Measurements from ENCODE around the gene PTK6.
A peak's percentile ranks its signal among the peaks of the same experiment; 100 is the strongest.
"Not testable (repeated sequence)": the region's sequence is repeated elsewhere in the genome, so short reads cannot be mapped to it uniquely, and the experiment has no call there.

PTK6 gene

DNA sequence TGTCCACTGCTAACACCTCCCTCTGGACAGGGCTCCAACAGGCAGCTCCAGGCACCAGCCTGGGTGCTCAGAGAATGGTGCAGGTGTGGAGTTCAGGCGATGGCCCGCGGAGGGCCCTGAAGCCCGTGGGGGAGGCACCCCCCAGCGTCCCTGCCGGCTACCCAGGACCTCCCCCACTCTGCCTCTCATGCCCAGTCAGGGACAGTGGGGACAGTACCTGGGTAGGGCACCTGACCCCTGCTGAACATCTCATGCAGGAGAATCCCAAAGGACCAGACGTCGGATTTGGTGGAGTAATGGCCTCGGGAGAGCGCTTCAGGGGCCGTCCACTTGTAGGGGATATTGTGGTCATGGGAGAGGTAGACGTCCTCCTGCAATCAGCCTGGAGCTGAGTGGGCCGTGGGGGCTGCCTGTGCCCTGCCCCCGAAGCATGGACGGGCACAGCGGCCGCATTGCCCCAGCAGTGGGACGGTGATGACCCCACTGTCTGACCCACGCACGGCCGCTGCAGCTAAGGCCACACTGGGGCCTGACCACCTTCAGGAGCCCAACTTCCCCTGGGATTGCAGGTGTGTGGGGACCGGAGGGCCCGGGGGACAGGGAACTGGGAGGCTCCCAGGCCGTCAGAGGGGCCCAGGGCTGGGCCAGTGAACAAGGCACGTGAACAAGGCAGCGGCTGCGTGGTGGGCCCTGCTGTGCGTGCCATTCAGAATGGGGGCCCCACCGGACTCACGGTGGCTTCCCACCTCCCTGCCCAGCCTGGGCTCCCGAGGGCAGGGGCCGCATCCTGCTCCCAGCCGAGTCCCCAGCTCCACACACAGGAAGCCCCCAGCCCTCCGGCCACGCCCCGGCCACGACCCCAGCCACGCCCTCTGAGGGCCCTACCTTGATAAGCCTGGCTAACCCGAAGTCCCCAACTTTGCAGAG lies 7.1 kb downstream of the PTK6 start:
- no peak for DNase-seq (ENCODE audit: low read depth in 2 of 2)

- DNase-seq (ENCODE audit: low read depth in 2 of 2): no peak
These were observed 7.9 kb downstream of the PTK6 start for GRCh38 chr20:63529180-63529860.

DNA sequence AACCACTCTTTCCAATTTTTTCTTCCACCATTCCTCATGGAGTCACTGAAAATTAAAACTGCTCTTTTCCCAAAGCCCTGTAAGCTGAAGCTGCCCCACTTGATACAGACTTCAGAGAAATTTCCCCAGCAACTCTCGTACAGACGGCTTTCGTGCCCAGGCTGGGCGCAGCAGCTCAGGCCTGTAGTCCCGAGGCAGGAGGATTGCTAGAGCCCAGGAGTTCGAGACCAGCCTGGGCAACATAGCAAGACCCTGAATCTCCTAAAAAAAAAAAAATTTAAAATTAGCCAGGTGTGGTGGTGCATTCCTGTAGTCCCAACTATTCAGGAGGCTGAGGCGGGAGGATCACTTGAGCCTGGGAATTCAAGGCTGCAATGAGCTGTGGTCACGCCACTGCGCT lies 10.0 kb downstream of the PTK6 start:
- DNase-seq (ENCODE audit: low read depth in 2 of 2): no peak

DNA sequence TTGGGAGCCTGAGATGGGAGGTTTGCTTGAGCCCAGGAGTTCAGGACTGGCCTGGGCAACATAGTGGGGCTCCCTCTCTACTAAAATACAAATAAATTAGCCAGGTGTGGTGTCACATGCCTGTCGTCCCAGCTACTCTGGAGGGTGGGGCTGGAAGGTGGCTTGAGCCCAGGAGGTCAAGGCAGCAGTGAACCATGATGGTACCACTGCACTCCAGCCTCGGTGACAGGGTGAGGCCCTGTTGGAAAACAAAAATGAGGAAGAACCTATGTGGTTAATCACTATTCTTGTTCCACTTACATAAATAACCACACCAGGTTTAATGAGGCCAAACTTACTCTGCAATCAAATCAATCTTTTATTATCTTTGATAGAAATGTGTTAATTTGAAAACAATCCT lies 11.2 kb downstream of the PTK6 start:
- no peak for DNase-seq (ENCODE audit: low read depth in 2 of 2)

GRCh38 chr20:63525185-63525584 lies 12.0 kb downstream of the PTK6 start:
- DNase-seq (ENCODE audit: low read depth in 2 of 2): no peak

DNA sequence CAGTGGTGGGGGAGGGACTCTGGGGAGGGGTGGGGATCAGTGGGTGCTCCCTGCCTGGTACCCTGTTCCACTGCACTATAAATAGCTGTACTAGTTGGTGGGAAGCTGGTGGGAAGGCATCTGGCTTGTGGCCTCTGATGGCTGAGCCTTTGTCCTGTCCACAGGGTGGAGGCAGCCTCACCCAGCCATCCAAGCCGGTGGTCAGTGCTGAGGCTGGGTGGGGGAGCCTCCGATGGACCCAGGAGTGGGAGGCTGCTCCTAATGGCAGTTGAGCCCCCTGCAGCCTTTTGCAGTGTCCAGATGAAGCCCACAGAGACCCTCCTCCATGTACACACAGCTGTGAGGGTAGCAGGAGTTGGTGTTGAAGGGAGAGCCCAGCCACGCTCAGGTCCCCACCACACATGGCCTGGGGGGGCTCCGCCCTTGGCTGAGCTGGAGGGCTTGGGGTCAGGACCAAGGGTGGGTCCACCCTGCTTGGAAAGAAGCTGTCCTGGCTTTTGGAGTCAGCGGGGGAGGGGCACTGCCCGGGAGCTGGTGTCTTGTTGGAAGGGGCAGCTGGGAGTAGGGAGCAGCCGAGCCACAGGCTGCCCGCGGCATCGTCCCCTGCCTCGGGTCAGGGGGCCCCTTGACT lies 14.1 kb downstream of the PTK6 start:
- DNase-seq (ENCODE audit: low read depth in 2 of 2): no peak

- DNase-seq (ENCODE audit: low read depth in 2 of 2): no peak
These were observed 14.9 kb downstream of the PTK6 start for GRCh38 chr20:63522091-63522868.

DNA sequence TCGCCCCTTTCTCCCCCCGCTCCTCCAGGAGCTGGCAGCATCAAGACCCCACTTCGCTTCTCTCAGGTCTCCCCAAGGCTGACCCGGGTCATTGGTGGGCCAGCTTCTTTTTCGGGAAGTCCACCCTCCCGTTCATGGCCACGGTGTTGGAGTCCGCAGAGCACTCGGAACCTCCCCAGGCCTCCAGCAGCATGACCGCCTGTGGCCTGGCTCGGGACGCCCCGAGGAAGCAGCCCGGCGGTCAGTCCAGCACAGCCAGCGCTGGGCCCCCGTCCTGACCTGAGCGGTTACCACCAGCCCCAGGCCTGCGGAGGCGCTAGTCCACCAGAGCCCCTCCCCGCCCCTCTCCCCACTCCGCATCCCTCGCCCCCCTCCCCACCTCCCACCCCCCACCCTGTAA lies 15.6 kb downstream of the PTK6 start:
- DNase-seq (ENCODE audit: low read depth in 2 of 2): no peak

- DNase-seq (ENCODE audit: low read depth in 2 of 2): peak; percentile 36 to 42
These were observed 16.1 kb downstream of the PTK6 start for GRCh38 chr20:63520934-63521601.

DNA sequence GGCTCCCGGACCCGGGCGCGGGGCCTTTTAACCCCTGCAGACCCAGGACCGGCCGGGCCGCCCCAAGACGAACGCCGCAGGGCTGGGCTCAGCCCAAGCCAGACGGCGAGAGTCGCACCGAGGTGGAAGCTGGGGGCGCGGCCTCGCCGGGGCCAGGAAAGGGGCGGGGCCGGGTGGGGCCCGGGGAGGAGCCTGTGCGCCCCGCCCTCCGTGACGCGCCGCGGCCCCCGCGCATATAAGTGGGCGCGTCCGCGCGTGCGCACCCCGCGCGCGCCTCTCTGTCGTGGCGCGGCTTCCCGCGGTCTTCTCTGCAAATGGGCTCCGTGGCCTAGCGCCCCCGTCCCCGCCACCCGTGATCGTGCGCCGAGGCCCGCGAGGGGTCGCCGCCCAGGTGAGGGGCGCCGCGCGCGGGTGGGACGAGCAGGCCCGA lies 16.7 kb downstream of the PTK6 start, which contains the start of gene PPDPF:
TSS of gene PPDPF (plus strand) at position 262 of the 430 bp plus-strand sequence. CDS start 544 bp downstream, outside the sequence.
- DNase-seq (ENCODE audit: low read depth in 2 of 2): peak; percentile 68

DNA sequence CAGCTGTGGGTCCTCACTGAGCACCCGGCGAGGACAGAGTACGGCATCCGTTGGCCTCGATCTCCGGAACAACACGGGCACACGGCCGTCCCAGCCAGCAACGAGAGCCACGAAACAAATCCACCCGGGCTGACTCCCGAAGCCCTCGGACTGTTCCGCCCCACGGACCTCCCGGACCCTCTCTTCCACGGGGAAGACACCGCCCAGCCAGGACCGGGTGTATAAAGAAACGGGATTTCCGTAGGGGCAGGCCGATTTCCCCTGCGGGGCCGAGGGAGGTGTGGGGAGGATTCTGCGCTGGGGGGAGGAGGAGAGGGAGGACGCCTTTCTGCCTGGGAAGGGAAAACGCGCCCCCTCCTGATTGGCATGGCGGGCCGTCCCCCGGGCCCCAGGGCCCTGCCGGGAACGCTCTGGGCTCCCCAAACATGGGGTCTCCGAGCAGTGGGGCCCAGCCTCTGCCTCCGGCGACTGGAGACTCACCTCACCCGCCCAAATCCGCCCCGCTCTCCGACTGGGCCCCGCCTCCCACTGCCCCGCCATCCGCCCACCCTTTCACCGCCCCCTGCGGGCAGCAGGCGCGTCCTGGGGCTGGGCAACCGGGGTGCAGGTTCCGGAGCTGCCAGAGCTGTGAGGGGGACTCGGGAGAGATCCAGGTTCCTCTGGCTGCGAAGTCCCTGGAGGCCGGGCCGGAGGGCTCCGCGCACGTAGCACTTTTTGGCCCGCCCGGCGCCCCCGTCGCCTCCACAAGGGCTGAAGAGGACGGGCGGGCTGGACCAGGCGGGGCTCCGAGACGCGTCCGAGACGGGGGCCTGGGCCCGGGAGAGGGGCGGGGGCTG lies 17.3 kb downstream of the PTK6 start:
- DNase-seq (ENCODE audit: low read depth in 2 of 2): peak; percentile 47 to 51

DNA sequence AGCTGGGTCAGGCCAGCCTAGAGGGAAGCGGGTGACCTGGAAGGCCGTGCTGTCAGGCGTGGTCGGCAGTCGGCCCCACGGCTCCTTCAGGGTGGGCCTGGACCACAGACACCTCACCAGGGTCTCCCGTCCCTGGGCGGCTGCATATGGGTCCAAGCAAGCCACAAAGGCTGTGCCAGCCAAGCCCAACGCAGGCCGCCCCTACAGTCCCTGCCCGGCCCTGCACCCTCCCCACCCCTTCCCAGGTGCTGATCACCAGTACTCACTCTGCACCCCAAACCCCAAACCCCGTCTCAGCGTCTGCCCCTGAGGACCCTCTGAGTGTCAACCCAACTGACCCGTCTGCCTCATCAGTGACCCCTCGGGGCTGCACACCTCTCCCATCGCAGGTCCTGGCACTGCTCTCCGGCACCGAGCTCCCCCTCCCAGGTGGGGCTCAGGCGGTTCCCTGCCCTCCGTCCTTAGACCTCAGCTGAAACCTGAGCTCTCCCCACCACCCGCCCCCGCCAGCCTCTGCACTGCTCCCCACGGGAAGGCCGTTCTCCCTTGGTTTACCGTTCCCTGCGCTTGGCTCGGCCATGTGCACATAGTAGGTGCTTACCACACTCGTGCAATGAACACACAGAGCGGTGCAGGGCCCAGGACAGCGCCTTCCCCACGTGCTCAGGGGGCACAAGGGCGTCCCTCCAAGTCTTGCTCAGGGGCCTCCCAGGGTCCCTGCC lies 18.1 kb downstream of the PTK6 start:
- DNase-seq (ENCODE audit: low read depth in 2 of 2): no peak

DNA sequence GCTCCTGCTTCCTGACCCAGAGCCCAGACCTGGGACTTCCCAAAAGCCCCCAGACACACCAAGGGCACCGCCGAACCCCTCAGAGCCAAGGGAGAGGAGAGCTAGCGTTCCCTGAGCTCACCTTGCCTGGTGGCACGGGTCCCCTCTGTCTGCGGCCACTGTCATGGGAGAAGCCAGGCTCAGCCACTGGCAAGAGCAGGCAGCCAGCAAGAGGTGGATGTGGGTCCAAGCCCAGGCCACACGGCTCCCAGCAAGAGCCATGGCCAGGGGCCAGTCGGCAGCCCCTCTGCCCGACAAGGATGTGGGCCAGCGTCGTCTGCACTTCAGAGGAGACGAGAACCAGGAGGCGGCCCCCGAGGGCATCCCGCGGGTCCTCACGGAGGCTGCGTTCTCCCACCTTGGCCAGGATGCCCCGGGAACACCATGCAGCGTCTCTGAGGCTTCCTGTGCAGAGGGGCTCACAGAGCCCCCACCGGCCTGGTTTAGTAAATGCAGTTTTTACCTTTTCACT lies 18.8 kb downstream of the PTK6 start:
- no peak for DNase-seq (ENCODE audit: low read depth in 2 of 2)

DNA sequence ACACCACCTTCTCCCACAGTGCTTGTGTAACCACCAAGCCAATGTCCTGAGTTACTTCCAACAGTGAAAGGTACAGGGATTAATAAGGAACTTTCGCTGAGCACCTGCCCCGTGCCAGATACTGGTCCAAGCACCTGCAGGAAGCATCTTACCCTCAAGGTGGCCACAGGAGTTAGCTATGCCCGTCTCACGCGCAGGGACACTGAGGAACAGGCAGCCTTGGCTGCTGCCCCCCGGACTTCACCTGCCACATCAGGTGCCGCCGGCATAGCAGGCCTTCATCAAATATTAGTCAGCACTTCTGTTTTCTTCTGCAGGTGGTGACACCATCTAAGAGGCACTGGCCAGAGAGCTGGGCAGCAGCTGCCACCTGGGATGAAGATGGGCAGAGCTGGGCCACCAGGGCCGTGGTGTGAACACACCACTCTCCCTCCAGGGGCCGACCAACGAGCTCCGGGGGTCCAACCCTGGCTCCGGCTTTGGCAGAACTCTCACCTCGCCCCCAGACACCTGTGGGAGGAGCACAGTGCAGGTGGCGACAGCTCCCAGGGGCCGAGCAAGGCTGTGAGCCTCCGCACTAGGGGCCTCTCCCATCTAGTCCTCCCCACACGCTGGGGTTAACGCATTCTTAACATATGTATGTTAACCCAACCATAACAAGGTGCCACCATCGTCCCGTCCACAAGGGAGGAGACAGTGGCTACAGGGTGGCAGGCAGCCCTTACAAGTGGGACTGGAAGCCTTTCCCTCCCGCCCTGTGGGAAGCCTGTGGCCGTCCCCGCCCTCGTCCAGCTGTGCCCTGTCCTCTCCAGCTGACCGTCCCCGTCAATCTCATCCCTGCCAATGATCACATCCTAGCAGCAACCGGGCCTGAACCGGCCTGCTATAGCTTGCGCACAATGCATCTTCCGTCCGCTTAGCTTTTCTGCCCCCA lies 19.5 kb downstream of the PTK6 start:
- no peak for DNase-seq (ENCODE audit: low read depth in 2 of 2)

- DNase-seq (ENCODE audit: low read depth in 2 of 2): not testable (repeated sequence)
These were observed 22.7 kb downstream of the PTK6 start for GRCh38 chr20:63514520-63514919.

- DNase-seq (ENCODE audit: low read depth in 2 of 2): no peak
These were observed 24.0 kb downstream of the PTK6 start for GRCh38 chr20:63513207-63513606.

- no peak for DNase-seq (ENCODE audit: low read depth in 2 of 2)
These were observed 28.1 kb downstream of the PTK6 start for GRCh38 chr20:63509088-63509564.
